Body of pancreas (tissue), 4 donors: ENCODE data around the gene SLC35G1. TPM values are rescaled to one million over a fixed set of nuclear protein-coding genes. Genes with fewer than 3 reads are reported as not detected.
A peak's percentile ranks its signal among the peaks of the same experiment; 100 is the strongest.

ENCODE experiments used
- ATAC-seq: fragments of 150-250 bp; one replicate; pipeline ENCODE4 v1.9.1; 2016
- DNase-seq, 4 donors: peaks; one replicate each; pipeline ENCODE4 v3.0.0-alpha.2; 2019
- H3K27ac ChIP-seq, 4 donors: fragments of 200-600 bp; sonication (generic); 1 replicate in 3 of 4; 2 replicates in 1 of 4; pipeline versions ENCODE4 v1.5.1 to v1.6.1; 2016 to 2019; ENCODE audit warnings: mild to moderate bottlenecking in 1 of 4, mixed read lengths in 1 of 4, moderate library complexity in 1 of 4
- H3K27me3 ChIP-seq, 2 donors: fragments of 200-600 bp; sonication (generic); one replicate each; pipeline ENCODE4 v1.6.0; 2016; ENCODE audit warnings: mild to moderate bottlenecking in 1 of 2
- H3K36me3 ChIP-seq, 2 donors: fragments of 200-600 bp; sonication (generic); replicated peaks in 1 of 2; 2 replicates each; pipeline ENCODE4 v1.5.1; 2016; ENCODE audit warnings: low read depth in 2 of 2; ENCODE audit not compliant: insufficient read depth in 1 of 2
- H3K4me1 ChIP-seq: fragments of 200-600 bp; sonication (generic); one replicate; pipeline ENCODE4 v1.6.0; 2016
- H3K4me3 ChIP-seq, 2 donors: fragments of 200-600 bp; sonication (generic); 1 replicate in 1 of 2; 2 replicates in 1 of 2; pipeline ENCODE4 v1.5.1; 2016 to 2019
- H3K9me3 ChIP-seq, 3 donors: fragments of 200-600 bp; sonication (generic); 1 replicate in 2 of 3; 2 replicates in 1 of 3; pipeline ENCODE4 v1.5.1; 2016
- CTCF ChIP-seq, 7 experiments: fragments of 450-650 bp in 4 of 7; fragments of 200-600 bp in 3 of 7; sonication (generic) in 3 of 7; IDR thresholded peaks; one replicate each; pipeline ENCODE4 v1.5.1; 2016 to 2019; ENCODE audit warnings: antibody characterized with exemption in 7 of 7
- POLR2A ChIP-seq, 3 donors: fragments of 450-650 bp; IDR thresholded peaks; one replicate each; pipeline ENCODE4 v1.6.1; 2016; ENCODE audit warnings: antibody characterized with exemption in 3 of 3, mild to moderate bottlenecking in 2 of 3
- WGBS, 2 donors: methylation state at CpG; one replicate each; pipeline ENCODE4 v1.1.5; 2017; 5-methylcytosine and 5-hydroxymethylcytosine counted together
- intact Hi-C: fragments of 100-400 bp; cut with DNase I; formaldehyde crosslinking; loops from one replicate; pipeline ENCODE4 v1.15.1; 2023
- total RNA-seq, 2 donors: library from RNA; depleted of rRNA; stranded (reverse); fragments of >200 nt; gene quantifications; one replicate each; pipeline ENCODE4 v1.1.0, GENCODE V29; 2016

Gene SLC35G1
- total RNA-seq, 2 donors from 2014 or later = 7.0 to 24.1 TPM

- 74 to 81% methylated on average over 2 of the region's 2 CpGs for whole genome bisulfite sequencing, 2 donors
- DNase-seq = no peak
- Histone ChIP-seq H3K4me1 (peaks cover 7% of the 10 kb centered on the region), H3K36me3 (no peaks in the 10 kb centered on the region), H3K27me3 (no peaks in the 10 kb centered on the region), H3K27ac (no peak overlapping the region), H3K4me3 (no peak overlapping the region), H3K9me3 (no peaks in the 10 kb centered on the region)
- no peak for TF ChIP-seq POLR2A (IDR thresholded peaks at IDR 0.05)
- TF ChIP-seq CTCF (IDR thresholded peaks at IDR 0.05) = no peak
- no peak for ATAC-seq
- intact Hi-C loops = loop anchor here (5.0 kb wide), 1 partner anchor 404 kb away; no protein-coding TSS in a partner anchor
These were observed 24.0 kb downstream of the SLC35G1 start for GRCh38 chr10:93917821-93918220.

GRCh38 chr10:93921338-93921737 is 27.6 kb downstream of the SLC35G1 start:
- ATAC-seq (no peak), DNase-seq (peak in 3 of 4 donors; percentile 13 to 53 (median 23))
- no peaks in the 10 kb centered on the region for H3K9me3 ChIP-seq
- H3K4me1 ChIP-seq = peaks cover 6% of the 10 kb centered on the region
- no peaks in the 10 kb centered on the region for H3K36me3 ChIP-seq
- H3K4me3 ChIP-seq = no peak overlapping the region
- 77 to 81% methylated on average over 7 of the region's 7 CpGs for WGBS, 2 donors
- intact Hi-C loops = no loop called here
- H3K27me3 ChIP-seq = no peaks in the 10 kb centered on the region
- no peak overlapping the region for H3K27ac ChIP-seq
- TF ChIP-seq CTCF (IDR thresholded peaks at IDR 0.05) (peak in 5 of 7 experiments; percentile 14 to 40 (median 28)), POLR2A (IDR thresholded peaks at IDR 0.05) (no peak)

- no peak for TF ChIP-seq POLR2A (IDR thresholded peaks at IDR 0.05)
- 73 to 83% methylated on average over 1 of the region's 1 CpG for WGBS, 2 donors
- Histone ChIP-seq H3K4me3 (no peak overlapping the region), H3K36me3 (no peaks in the 10 kb centered on the region), H3K27me3 (no peaks in the 10 kb centered on the region), H3K27ac (no peak overlapping the region), H3K9me3 (no peaks in the 10 kb centered on the region), H3K4me1 (no peaks in the 10 kb centered on the region)
- DNase-seq = no peak
- ATAC-seq = no peak
- intact Hi-C loops = no loop called here
These were observed 32.8 kb downstream of the SLC35G1 start for GRCh38 chr10:93926613-93927012.

- ATAC-seq (no peak), DNase-seq (no peak)
- Histone ChIP-seq H3K4me1 (peaks cover 15% of the 10 kb centered on the region), H3K36me3 (no peaks in the 10 kb centered on the region), H3K27ac (no peak overlapping the region), H3K9me3 (no peaks in the 10 kb centered on the region), H3K4me3 (no peak overlapping the region), H3K27me3 (no peaks in the 10 kb centered on the region)
- intact Hi-C loops = no loop called here
- TF ChIP-seq CTCF (IDR thresholded peaks at IDR 0.05) (no peak), POLR2A (IDR thresholded peaks at IDR 0.05) (no peak)
- 79 to 88% methylated on average over 1 of the region's 1 CpG for WGBS, 2 donors
These were observed 44.4 kb downstream of the SLC35G1 start for GRCh38 chr10:93938140-93938539.

- no peak overlapping the region for H3K4me3 ChIP-seq
- no peaks in the 10 kb centered on the region for H3K9me3 ChIP-seq
- DNase-seq (no peak), ATAC-seq (no peak)
- no peaks in the 10 kb centered on the region for H3K36me3 ChIP-seq
- 87 to 90% methylated on average over 6 of the region's 6 CpGs for WGBS, 2 donors
- H3K4me1 ChIP-seq = peaks cover 21% of the 10 kb centered on the region
- no peak overlapping the region for H3K27ac ChIP-seq
- TF ChIP-seq POLR2A (IDR thresholded peaks at IDR 0.05) (no peak), CTCF (IDR thresholded peaks at IDR 0.05) (no peak)
- H3K27me3 ChIP-seq = no peaks in the 10 kb centered on the region
- intact Hi-C loops = no loop called here
These were observed 47.1 kb downstream of the SLC35G1 start for GRCh38 chr10:93940881-93941280.
